ENCODE results near the gene EPG5. TPM values are rescaled to one million over a fixed set of nuclear protein-coding genes. Genes with fewer than 3 reads are reported as not detected.

EPG5 gene
- total and polyA plus RNA-seq, 2 of the 4 experiments (the other 2 are of a cell fraction) = 37.3 to 114 TPM

DNA sequence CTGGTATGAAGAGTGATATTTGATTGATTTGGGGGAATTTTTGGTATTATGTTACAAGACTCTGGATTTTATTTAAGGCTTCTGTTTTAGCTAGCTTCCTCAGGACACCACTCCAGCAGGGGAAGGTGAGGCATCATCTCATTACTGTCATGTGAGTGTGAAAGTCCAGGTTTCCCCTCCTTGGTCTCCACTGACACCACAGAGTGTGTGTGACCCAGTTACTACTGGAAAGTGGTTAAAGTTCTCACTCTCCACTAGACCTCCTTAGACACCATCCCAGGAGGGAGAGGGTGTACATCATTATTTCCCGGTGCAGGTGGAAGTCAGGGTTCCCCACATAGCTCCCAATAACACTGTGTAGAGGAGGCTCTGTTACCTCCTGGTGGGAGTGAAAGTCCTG is 35.8 kb upstream of the EPG5 start:
- H3K36me3 ChIP-seq (ENCODE audit: control insufficient read depth, insufficient read depth, low read length) = peaks cover 7% of the 10 kb centered on the region; the same call in 1 of the 2 replicates
- no peak overlapping the region for H2BK120ac ChIP-seq (ENCODE audit: low read depth, low read length)
- H4K91ac ChIP-seq (ENCODE audit: insufficient read depth, low read depth, low read length) = no peak overlapping the region
- no peak overlapping the region for H3K4me2 ChIP-seq (ENCODE audit: low read depth, low read length)
- H3K27ac ChIP-seq (ENCODE audit: insufficient read depth, low read length) = no peak overlapping the region
- in situ Hi-C loops (cut with MboI; ENCODE audit: low sequenced_read_pairs) (no loop called here), intact Hi-C loops (cut with micrococcal nuclease) (no loop called here), dilution Hi-C loops (cut with HindIII; ENCODE audit: low sequenced_read_pairs, unreplicated experiment) (no loop called here)
- H4K20me1 ChIP-seq (ENCODE audit: insufficient read depth, low read length) = no peaks in the 10 kb centered on the region
- no peak overlapping the region for H2BK15ac ChIP-seq (ENCODE audit: low read depth, low read length)
- H3K14ac ChIP-seq (replicated peaks; ENCODE audit: low read depth, low read length) = no peak overlapping the region; the same call in 1 of the 2 replicates
- no peak overlapping the region for H3K23ac ChIP-seq (ENCODE audit: low read depth, low read length)
- H3K18ac ChIP-seq (ENCODE audit: low read depth, low read length) = no peak overlapping the region
- H4K5ac ChIP-seq (ENCODE audit: low read depth, low read length) = no peak overlapping the region
- H3K79me1 ChIP-seq (ENCODE audit: low read depth in 1 of 2, low read length in 2 of 2) = no peaks in the 10 kb centered on the region
- ATAC-seq (ENCODE audit: low read depth) (no peak), DNase-seq (no peak)
- no TSS peak for BruUV-seq (replicated peaks)
- no peaks in the 10 kb centered on the region; the same call in 1 of the 2 replicates for H3K9me3 ChIP-seq (ENCODE audit: control insufficient read depth, insufficient read depth, low read length)
- no peak overlapping the region for H2AK5ac ChIP-seq (ENCODE audit: low read depth, low read length)
- no peak overlapping the region for H2AK9ac ChIP-seq (replicated peaks; ENCODE audit: low read depth, low read length, poor library complexity)
- no peaks in the 10 kb centered on the region for H3K4me1 ChIP-seq (ENCODE audit: control insufficient read depth, insufficient read depth, low read length)
- no CpG with 5 or more reads among the region's 1 CpG for WGBS, 2 experiments (ENCODE audit: extremely low coverage in 2 of 2, insufficient read length in 1 of 2)
- no peak overlapping the region for H2BK5ac ChIP-seq (ENCODE audit: low read depth, low read length, poor library complexity, severe bottlenecking)
- ChIA-PET POLR2A (ENCODE audit: unreplicated experiment) (no interaction called here), CTCF (no interaction called here)
- H3K4me3 ChIP-seq (ENCODE audit: insufficient read depth, low read depth, low read length) = no peak overlapping the region
- no peak overlapping the region for H3K56ac ChIP-seq (ENCODE audit: extremely low read depth, insufficient read depth, low read length)
- H2AFZ ChIP-seq (replicated peaks; ENCODE audit: low read length, poor library complexity) = no peak overlapping the region
- H3K9ac ChIP-seq (ENCODE audit: low read depth, low read length) = no peak overlapping the region
- no peaks in the 10 kb centered on the region for H3K9me1 ChIP-seq (ENCODE audit: insufficient read depth, low read length)
- H3K27me3 ChIP-seq (ENCODE audit: control insufficient read depth, insufficient read depth, low read length) = no peaks in the 10 kb centered on the region
- TF ChIP-seq CTCF (conservative IDR thresholded peaks at IDR 0.05; ENCODE audit: low read depth, low read length) = no peak
- no peak for TF ChIP-seq RFX5 (IDR thresholded peaks at IDR 0.05; ENCODE audit: low read depth, low read length)
- TF ChIP-seq SMC3 (IDR thresholded peaks at IDR 0.05; ENCODE audit: low read depth, low read length) = no peak
- no peak for TF ChIP-seq NFE2L2 (IDR thresholded peaks at IDR 0.05; ENCODE audit: low read depth, low read length)
- TF ChIP-seq MXI1 (IDR thresholded peaks at IDR 0.05; ENCODE audit: borderline replicate concordance, low read depth, low read length) = no peak
- TF ChIP-seq CEBPB (IDR thresholded peaks at IDR 0.05; ENCODE audit: low read depth, low read length) = no peak
- no peak for TF ChIP-seq CHD1 (IDR thresholded peaks at IDR 0.05; ENCODE audit: low read depth, low read length)
- TF ChIP-seq RCOR1 (IDR thresholded peaks at IDR 0.05; ENCODE audit: insufficient replicate concordance, low read length) = no peak
- TF ChIP-seq USF2 (IDR thresholded peaks at IDR 0.05; ENCODE audit: low read depth, low read length) = no peak
- no peak for TF ChIP-seq FOS (IDR thresholded peaks at IDR 0.05; ENCODE audit: low read depth, low read length)
- TF ChIP-seq MAFK (IDR thresholded peaks at IDR 0.05; ENCODE audit: low read depth, low read length) = no peak
- TF ChIP-seq MAZ (IDR thresholded peaks at IDR 0.05; ENCODE audit: borderline replicate concordance, low read depth, low read length) = no peak
- TF ChIP-seq BHLHE40 (IDR thresholded peaks at IDR 0.05; ENCODE audit: low read depth, low read length) = no peak
- TF ChIP-seq POLR2A (IDR thresholded peaks at IDR 0.05; ENCODE audit: low read depth, low read length) = no peak
- no peak for TF ChIP-seq ELK1 (IDR thresholded peaks at IDR 0.05; ENCODE audit: borderline replicate concordance, low read depth, low read length)
- H3K4ac ChIP-seq (ENCODE audit: low read depth, low read length) = no peak overlapping the region
- no peak overlapping the region for H4K8ac ChIP-seq (ENCODE audit: low read depth in 2 of 2, low read length in 2 of 2)
- H2BK20ac ChIP-seq (ENCODE audit: low read depth, low read length) = no peak overlapping the region

All from IMR-90 (cell line).